ENCODE results near the gene WWTR1. TPM values are rescaled to one million over a fixed set of nuclear protein-coding genes. Genes with fewer than 3 reads are reported as not detected.
A peak's percentile ranks its signal among the peaks of the same experiment; 100 is the strongest.

Gene WWTR1
- total RNA-seq, 6 experiments from 2014 or later = 10.6 to 19.7 (median 15.3) TPM

DNA sequence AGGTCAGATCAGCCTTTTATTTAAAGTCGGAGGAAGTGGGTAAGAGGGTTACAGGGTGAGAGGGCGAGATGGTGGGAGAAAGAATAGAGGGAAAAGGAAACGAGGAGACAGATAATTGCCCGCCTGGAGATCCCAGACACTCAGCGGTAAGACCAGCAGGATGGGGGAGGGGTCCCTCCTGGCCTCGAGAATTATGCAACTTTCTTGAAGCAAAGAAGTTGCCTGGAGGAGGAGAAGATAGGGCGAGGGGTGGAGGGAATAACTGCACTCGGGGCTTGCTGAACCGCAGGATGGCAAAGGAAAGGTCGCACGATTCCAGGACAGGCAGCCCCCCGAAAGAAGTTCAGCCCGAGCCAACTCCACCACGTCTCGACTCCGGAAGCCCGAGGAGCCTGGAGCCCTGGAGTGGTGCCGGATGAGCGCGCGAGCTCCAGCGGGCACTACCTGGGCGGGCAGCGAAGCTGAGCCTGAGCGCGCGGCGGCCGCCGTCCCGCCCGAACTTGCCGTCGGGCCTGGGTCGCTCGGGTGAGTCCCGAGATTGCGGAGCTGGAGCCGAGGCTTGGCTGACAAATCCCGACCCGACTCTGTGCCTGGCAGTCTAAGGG is 402 bp downstream of the WWTR1 start:
- Histone ChIP-seq H3K27me3 (no peaks in the 10 kb centered on the region), H3K9me3 (no peaks in the 10 kb centered on the region), H3K36me3 (no peaks in the 10 kb centered on the region), H3K4me1 (peaks cover 0 to 4% (median 2%) of the 10 kb centered on the region in 4 donors), H3K4me3 (peak overlapping the region; percentile 63 to 82 (median 65)), H3K27ac (peak overlapping the region; percentile 96 to 99 (median 97))
- peak in 1 of 3 donors; percentile 72 for DNase-seq
- TF ChIP-seq POLR2A (IDR thresholded peaks at IDR 0.05) (no peak), CTCF (IDR thresholded peaks at IDR 0.05) (no peak)
- intact Hi-C loops (cut with DNase I) = no loop called here
- 0% methylated on average over 8 of the region's 41 CpGs for WGBS (ENCODE audit: insufficient coverage, low coverage, low lambda C conversion rate, missing lambda C conversion rate)
- peak; percentile 63 to 81 (median 72) for ATAC-seq

DNA sequence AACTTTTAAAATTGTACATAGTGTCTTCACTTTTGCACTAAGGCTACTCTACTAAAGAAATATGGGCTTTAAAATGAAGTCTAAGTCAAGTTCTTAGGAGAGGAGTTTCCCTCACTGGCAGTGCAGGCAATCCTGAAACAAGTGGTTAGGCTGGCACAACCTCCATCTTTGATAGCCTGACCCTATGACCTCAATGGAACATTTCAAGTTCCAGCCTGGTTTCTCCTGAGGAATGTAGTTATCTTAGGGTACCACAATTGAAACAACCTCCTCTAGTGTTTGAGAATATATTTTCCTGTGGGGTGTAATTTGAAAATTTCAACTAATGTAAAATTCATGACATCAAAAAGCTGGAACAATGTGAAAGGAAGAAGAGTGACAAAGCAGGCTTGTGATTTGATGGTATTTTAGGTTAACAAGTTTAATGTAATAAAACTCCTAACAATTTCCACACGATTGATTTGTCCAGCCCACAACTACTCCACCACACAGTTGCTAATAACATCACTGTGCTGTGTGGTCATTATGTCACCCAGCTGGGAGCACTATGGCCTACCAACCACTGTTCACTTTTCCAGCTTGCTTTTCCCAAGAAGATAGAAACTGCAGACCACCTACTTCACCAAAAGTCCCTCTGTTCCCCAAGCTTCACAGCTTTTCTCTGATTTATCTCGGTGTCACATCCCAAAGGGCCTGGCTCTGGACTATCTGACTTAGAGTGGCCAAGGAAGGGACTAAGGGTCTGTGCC is 1.8 kb downstream of the WWTR1 start:
- WGBS (ENCODE audit: insufficient coverage, low coverage, low lambda C conversion rate, missing lambda C conversion rate) = 50% methylated on average over 2 of the region's 2 CpGs
- DNase-seq (no peak), ATAC-seq (no peak)
- intact Hi-C loops (cut with DNase I) = no loop called here
- H3K9me3 ChIP-seq = no peaks in the 10 kb centered on the region
- H3K4me1 ChIP-seq = peaks cover 0 to 4% (median 2%) of the 10 kb centered on the region in 4 donors
- TF ChIP-seq POLR2A (IDR thresholded peaks at IDR 0.05) = no peak
- TF ChIP-seq CTCF (IDR thresholded peaks at IDR 0.05) = no peak
- H3K36me3 ChIP-seq = no peaks in the 10 kb centered on the region
- peak overlapping the region; percentile 96 to 99 (median 97) for H3K27ac ChIP-seq
- peak overlapping the region; percentile 63 to 82 (median 65) for H3K4me3 ChIP-seq
- H3K27me3 ChIP-seq = no peaks in the 10 kb centered on the region

DNA sequence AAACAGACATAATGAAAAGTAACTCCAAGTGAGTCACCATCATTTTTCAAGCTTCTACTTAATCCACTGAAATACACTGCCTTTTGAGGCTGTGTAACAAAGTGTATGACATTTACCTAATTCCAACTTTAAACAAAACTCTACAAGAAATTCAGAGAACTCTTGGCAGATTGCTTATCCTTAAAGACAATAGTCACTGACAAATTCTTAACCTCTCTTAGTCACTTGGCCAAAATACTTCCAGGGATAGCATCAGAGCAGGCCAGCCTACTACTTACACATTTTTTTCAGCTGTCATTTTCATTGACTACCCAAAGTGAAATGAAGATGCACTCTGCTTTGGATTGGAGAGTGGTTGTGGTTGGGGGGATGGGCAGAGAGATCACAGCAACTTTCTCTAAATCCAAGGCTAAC is 3.6 kb downstream of the WWTR1 start:
- intact Hi-C loops (cut with DNase I) = no loop called here

DNA sequence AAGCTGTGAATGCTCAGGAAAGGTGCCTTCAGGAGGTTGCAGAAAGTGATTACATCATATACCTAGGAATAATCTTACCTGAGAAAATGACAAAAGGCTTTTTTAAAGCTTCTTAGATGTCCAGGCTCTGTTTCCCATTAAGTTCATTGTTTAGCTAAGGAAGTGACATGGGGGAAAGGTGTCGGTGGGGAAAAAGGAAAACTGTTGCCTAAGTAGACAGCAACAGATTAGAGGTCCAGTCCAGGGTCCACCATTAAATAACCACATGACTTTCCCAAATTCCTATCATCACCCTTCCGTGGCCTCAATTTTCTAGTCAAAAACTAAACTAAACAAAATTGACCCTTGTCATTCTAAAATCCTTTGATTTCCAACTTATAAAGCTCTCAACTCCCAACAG is 4.3 kb downstream of the WWTR1 start:
- Histone ChIP-seq H3K27ac (no peak overlapping the region), H3K4me1 (peaks cover 0 to 4% (median 2%) of the 10 kb centered on the region in 4 donors), H3K9me3 (no peaks in the 10 kb centered on the region), H3K27me3 (no peaks in the 10 kb centered on the region), H3K4me3 (no peak overlapping the region), H3K36me3 (no peaks in the 10 kb centered on the region)
- DNase-seq = no peak
- TF ChIP-seq CTCF (IDR thresholded peaks at IDR 0.05) = no peak
- TF ChIP-seq POLR2A (IDR thresholded peaks at IDR 0.05) = no peak
- 39% methylated on average over 2 of the region's 2 CpGs for WGBS (ENCODE audit: insufficient coverage, low coverage, low lambda C conversion rate, missing lambda C conversion rate)
- ATAC-seq = no peak
- intact Hi-C loops (cut with DNase I) = no loop called here

More for the DNA sequence above, 3.6 kb downstream of the WWTR1 start:
- no peak for TF ChIP-seq POLR2A (IDR thresholded peaks at IDR 0.05)
- TF ChIP-seq CTCF (IDR thresholded peaks at IDR 0.05) = no peak
- H3K9me3 ChIP-seq = no peaks in the 10 kb centered on the region
- H3K27ac ChIP-seq = peak overlapping the region in 2 of 3 donors; percentile 15 to 20
- H3K4me3 ChIP-seq = no peak overlapping the region
- peaks cover 0 to 4% (median 2%) of the 10 kb centered on the region in 4 donors for H3K4me1 ChIP-seq
- ATAC-seq = no peak
- H3K36me3 ChIP-seq = no peaks in the 10 kb centered on the region
- H3K27me3 ChIP-seq = no peaks in the 10 kb centered on the region
- no peak for DNase-seq

Measured in right lobe of liver (tissue), 6 donors.